NCI-H526 treated with DMSO at 0.1 percent for 48 hours (cell line): Measurements from ENCODE around the gene AHRR.
A peak's percentile ranks its signal among the peaks of the same experiment; 100 is the strongest.
"Not testable (repeated sequence)": the region's sequence is repeated elsewhere in the genome, so short reads cannot be mapped to it uniquely, and the experiment has no call there.

Experiments used
- DNase-seq: peaks from one replicate; lab custom pipeline; 2025; lab: John Stamatoyannopoulos, UW

AHRR gene

GRCh38 chr5:395921-396530, 74.5 kb downstream of the AHRR start:
- no peak for DNase-seq

DNA sequence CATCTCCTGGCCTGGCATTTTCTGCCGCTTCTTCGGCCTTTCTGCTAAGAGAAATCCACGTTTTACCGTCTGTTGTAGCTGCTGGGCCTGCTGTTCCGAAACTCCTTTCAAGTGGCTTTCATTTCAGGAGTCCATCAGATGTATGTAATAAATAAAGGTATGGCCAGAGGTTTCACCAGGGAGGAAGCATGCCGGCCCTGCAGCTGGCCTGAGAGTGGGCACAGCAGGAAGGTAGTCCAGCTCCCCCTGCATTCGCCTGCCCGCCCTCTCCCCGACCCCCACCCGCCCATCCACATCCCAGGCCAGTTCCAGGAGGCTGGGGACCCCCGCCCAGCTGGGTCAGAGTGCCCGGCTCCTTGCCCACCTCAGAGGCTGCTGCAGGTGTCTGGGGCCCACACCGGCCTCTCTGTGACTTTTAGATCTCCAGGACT, 75.0 kb downstream of the AHRR start:
- no peak for DNase-seq

DNA sequence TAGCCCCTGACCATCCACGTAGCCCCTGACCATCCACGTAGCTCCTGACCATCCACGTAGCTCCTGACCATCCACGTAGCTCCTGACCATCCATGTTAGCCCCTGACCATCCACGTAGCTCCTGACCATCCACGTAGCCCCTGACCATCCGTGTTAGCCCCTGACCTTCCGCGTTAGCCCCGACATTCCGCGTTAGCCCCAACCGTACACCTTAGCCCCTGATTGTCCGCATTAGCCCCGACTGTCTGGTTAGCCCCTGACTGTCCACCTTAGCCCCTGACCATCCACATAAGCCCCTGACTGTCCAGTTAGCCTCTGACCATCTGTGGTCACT, 76.6 kb downstream of the AHRR start:
- DNase-seq: not testable (repeated sequence)

- DNase-seq: no peak
Observed at GRCh38 chr5:398475-399295, 77.2 kb downstream of the AHRR start.

DNA sequence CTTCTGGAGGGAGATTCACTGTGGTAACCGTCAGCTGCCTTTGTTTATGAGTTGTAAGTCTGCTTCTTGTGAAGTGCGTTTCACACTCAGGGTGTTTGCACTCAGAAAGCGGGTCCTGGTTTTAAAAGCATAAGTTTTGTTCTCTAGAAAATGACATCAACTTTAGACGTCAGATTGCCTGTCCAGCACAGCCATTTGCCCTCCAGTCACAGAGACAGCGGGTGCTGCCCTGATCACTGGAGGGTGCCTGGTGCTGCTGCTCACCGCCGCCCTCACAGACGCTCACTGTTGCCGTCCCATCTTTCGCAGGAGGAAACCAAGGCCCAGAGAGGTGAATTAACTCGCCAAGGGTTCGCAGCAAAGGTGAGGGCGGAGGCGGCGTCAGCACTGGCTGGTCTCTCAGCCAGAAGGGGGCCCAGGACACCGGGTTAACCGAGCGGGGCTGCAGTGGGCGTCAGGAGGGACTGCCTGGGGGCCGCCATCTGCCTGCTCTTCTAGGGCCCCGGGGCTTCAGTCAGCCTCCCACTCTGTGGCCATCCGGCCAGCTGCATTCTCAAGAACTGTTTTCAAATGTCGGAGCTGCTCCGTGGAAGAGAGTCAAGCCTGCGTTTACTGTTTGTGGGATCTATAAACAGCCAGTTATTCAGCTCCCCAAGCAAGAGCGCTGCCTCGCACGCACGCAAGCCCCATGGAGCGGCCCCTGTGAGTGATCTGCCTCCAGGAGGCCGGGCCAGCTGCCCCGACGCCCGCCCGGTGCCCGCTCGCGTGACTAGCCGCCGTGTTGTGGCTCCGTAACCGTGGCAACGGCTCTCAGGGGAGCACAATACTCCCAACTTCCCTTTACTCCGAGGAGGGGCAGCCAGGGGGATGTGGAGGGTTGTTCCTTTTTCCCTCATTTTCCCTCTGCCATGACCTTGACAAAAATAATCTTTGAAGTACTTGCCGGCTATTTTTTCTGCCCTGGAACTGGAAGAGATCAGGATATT, 78.1 kb downstream of the AHRR start:
- peak; percentile 64 for DNase-seq

GRCh38 chr5:400282-401145, 79.0 kb downstream of the AHRR start:
- peak; percentile 64 for DNase-seq

DNA sequence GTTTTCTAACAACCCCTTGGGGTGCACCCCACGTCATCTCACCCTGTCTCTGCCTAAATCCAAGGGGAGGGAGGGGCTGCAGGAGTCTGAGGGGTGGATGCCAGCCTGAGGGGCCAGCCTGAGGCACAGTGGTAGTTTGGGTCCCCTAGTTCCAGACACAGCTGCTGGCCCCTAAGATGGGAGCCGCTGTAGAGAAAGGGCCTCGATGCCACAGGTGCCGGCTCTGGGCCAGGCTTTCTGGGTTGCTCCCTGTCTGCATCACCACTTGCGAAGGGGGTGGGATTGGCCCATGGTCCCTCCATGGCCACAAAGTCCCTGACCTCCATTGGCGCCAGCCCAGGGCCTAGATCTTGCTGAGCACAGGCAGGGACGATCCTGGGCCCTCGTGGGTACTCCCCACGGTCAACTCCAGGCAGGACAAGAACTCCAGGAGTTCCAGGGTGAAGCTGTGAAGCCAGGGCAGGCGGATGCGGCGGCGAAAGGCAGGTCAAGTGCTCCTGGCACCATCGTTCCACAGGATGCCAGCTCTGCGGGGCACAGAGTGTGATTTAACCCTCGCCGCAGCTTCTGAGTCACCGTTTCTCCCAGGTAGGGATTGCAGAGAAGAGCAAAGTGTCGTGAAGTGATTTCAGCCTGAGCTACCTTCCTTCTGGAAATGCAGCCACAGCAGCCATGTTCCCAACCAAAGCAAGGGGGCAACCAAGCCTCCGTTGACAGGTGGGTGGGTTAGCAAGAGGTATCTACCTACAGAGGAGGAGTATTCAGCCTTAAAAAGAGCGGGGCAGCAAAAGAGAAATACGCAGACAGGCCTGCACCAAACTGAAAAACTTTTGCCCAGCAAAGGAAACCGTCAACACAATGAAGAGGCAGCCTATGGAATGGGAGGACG, 79.9 kb downstream of the AHRR start:
- no peak for DNase-seq

DNA sequence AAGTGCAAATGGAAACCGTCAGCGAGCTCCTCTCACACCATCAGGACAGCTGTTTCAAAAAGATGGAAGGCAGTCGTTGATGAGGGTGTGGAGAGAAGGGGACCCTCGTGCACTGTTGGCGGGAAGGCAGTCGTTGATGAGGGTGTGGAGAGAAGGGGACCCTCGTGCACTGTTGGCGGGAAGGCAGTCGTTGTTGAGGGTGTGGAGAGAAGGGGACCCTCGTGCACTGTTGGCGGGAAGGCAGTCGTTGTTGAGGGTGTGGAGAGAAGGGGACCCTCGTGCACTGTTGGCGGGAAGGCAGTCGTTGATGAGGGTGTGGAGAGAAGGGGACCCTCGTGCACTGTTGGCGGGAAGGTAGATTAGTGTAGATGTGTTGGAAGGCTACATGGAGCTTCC, 80.7 kb downstream of the AHRR start:
- not testable (repeated sequence) for DNase-seq

- no peak for DNase-seq
Observed at GRCh38 chr5:402615-403359, 81.3 kb downstream of the AHRR start.

DNA sequence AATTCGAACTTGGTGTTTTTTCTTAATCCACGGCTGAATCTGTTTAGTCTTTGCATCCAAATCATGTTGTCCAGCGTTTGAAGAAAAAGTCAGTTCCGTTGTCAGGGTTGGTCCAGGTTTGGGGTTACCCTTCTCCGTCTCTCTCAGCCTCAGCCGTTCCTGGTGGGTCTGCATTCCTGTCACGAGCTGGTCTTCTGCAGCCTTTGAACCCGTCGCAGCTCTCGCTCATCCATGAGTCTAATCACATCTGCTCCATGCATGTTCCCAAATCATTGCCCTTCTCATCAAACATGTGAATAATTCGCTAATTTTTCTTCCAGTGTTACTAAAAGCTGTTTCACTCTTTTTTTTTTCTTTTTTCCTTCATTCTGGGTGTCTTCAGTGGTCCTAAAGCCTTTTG, 82.5 kb downstream of the AHRR start:
- DNase-seq: no peak

GRCh38 chr5:404666-405241, 83.2 kb downstream of the AHRR start:
- DNase-seq: no peak

- DNase-seq: no peak
Observed at GRCh38 chr5:405421-405820, 83.9 kb downstream of the AHRR start.

- no peak for DNase-seq
Observed at GRCh38 chr5:406041-406440, 84.5 kb downstream of the AHRR start.

DNA sequence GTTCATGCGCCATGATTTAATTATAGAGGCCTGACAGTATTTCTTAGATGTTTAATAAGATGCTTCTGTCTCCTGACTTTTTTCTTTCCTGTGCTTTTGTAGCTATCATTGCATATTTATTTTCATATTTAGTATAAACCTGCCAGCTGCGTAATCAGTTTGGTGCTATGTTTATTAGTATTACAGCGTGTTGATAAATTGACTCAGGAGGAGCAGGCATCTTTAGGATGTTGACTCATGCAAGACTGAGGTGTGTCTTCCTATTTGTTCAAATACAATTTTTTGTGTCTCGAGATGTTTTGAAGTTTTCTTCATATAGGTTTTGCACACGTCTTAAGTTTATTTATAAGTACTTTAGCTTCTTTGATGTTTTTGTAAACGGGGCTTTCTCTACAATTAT, 85.5 kb downstream of the AHRR start:
- DNase-seq: no peak

- DNase-seq: no peak
Observed at GRCh38 chr5:407801-408268, 86.3 kb downstream of the AHRR start.

GRCh38 chr5:410911-411517, 89.5 kb downstream of the AHRR start:
- DNase-seq: no peak

GRCh38 chr5:411728-412127, 90.2 kb downstream of the AHRR start:
- no peak for DNase-seq

DNA sequence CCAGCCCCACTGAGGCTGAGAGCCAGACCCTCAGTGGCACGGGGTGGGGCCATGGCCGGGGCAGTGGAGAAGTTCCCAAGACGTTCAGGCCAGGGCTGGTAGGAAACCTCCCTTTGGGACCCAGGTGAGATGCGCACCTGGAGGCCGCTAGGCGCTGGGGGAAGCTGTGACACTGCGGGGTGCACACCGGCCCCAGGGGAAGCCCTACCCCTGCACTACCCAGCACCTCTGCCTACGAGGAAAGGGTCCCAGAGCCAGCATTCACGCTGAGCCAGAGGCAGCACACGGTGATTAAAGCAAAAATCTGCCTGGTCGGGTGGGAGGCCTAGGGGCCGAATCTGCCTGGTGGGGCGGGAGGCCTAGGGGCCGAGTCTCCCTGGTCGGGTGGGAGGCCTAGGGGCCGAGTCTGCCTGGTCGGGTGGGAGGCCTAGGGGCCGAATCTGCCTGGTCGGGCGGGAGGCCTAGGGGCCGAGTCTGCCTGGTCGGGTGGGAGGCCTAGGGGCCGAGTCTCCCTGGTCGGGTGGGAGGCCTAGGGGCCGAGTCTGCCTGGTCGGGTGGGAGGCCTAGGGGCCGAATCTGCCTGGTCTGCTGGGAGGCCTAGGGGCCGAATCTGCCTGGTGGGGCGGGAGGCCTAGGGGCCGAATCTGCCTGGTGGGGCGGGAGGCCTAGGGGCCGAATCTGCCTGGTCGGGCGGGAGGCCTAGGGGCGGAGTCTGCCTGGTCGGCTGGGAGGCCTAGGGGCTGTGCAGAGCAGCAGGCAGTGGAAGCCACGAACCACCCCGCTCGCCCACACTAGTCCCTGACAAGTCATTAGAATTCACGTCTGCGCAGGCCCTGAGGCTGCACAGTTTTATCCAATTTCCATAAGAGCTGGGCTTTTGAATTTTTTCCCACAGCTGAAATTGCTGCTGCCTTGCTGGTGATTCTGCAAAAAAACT, 93.7 kb downstream of the AHRR start:
- DNase-seq: not testable (repeated sequence)
